GM23248 (cell line): ENCODE measurements around the gene WWTR1. TPM values are rescaled to one million over a fixed set of nuclear protein-coding genes. Genes with fewer than 3 reads are reported as not detected.
A peak's percentile ranks its signal among the peaks of the same experiment; 100 is the strongest.

Source experiments
- DNase-seq: peaks from one replicate; pipeline ENCODE4 v3.0.0-alpha.2; 2015
- H2AFZ ChIP-seq: fragments of 200-600 bp; sonication (generic); 2 replicates; pipeline ENCODE4 v1.6.1; 2016; ENCODE audit warnings: antibody characterized with exemption
- H3F3A ChIP-seq: fragments of 200-600 bp; sonication (generic); 2 replicates; pipeline ENCODE4 v1.6.1; 2016; ENCODE audit warnings: mild to moderate bottlenecking, antibody characterized with exemption, mixed run types; ENCODE audit not compliant: insufficient read depth
- H3K27ac ChIP-seq: fragments of 200-600 bp; sonication (generic); 2 replicates; pipeline ENCODE4 v1.5.1; 2016; ENCODE audit warnings: mild to moderate bottlenecking
- H3K27me3 ChIP-seq: fragments of 200-600 bp; sonication (generic); replicated peaks from 2 replicates; pipeline ENCODE4 v1.6.1; 2016; ENCODE audit warnings: mild to moderate bottlenecking; ENCODE audit not compliant: insufficient read depth
- H3K36me3 ChIP-seq: fragments of 200-600 bp; sonication (generic); 2 replicates; pipeline ENCODE4 v1.6.1; 2016; ENCODE audit warnings: low read depth, mild to moderate bottlenecking
- H3K4me1 ChIP-seq: fragments of 200-600 bp; sonication (generic); 2 replicates; pipeline ENCODE4 v1.6.1; 2016; ENCODE audit warnings: mild to moderate bottlenecking; ENCODE audit not compliant: insufficient read depth
- H3K4me2 ChIP-seq: fragments of 200-600 bp; sonication (generic); one replicate; pipeline ENCODE4 v1.6.1; 2016; ENCODE audit warnings: mild to moderate bottlenecking; ENCODE audit not compliant: unreplicated experiment
- H3K4me3 ChIP-seq: fragments of 200-600 bp; sonication (generic); 2 replicates; pipeline ENCODE4 v1.5.1; 2016; ENCODE audit warnings: mild to moderate bottlenecking
- H3K79me2 ChIP-seq: fragments of 200-600 bp; sonication (generic); 2 replicates; pipeline ENCODE4 v1.6.1; 2016; ENCODE audit warnings: mild to moderate bottlenecking; ENCODE audit not compliant: insufficient read depth
- H3K9ac ChIP-seq: fragments of 200-600 bp; sonication (generic); 2 replicates; pipeline ENCODE4 v1.6.1; 2016; ENCODE audit warnings: mild to moderate bottlenecking
- H3K9me2 ChIP-seq: fragments of 200-600 bp; sonication (generic); 2 replicates; pipeline ENCODE4 v1.6.1; 2016; ENCODE audit warnings: mixed run types, mild to moderate bottlenecking, moderate library complexity; ENCODE audit not compliant: insufficient read depth
- H3K9me3 ChIP-seq: fragments of 200-600 bp; sonication (generic); one replicate; pipeline ENCODE4 v1.6.1; 2017; ENCODE audit warnings: low read depth
- H4K20me1 ChIP-seq: fragments of 200-600 bp; sonication (generic); 2 replicates; pipeline ENCODE4 v1.6.0; 2016; ENCODE audit not compliant: insufficient read depth
- EZH2 ChIP-seq: fragments of 200-600 bp; sonication (generic); IDR thresholded peaks from 2 replicates; pipeline ENCODE4 v1.6.1; 2018; ENCODE audit warnings: antibody characterized with exemption, mild to moderate bottlenecking; ENCODE audit not compliant: insufficient read depth, poor library complexity, severe bottlenecking
- EZH2phosphoT487 ChIP-seq: fragments of 200-600 bp; sonication (generic); IDR thresholded peaks from 2 replicates; pipeline ENCODE4 v1.6.1; 2018; ENCODE audit warnings: antibody characterized with exemption, moderate library complexity, mild to moderate bottlenecking, low read depth; ENCODE audit not compliant: insufficient read depth
- WGBS, 2 experiments: methylation state at CpG; one replicate each; pipeline ENCODE4 v1.1.6; 2015 to 2017; ENCODE audit warnings: low lambda C conversion rate in 2 of 2, low coverage in 1 of 2; ENCODE audit errors: missing lambda C conversion rate in 2 of 2; 5-methylcytosine and 5-hydroxymethylcytosine counted together
- in situ Hi-C: fragments of 300-500 bp; cut with MboI; formaldehyde crosslinking; loops from 2 replicates; pipeline ENCODE4 v1.15.0; 2020
- polyA plus RNA-seq: library from polyadenylated mRNA; unstranded; fragments of >200 nt; fragmentation: Nextera tagmentation; extraction: Ambion mirVana; gene quantifications from 2 replicates; pipeline ENCODE4 v1.2.1, GENCODE V29; 2016
- total RNA-seq: library from RNA; depleted of rRNA; stranded (reverse); fragments of >200 nt; shearing (Covaris generic); gene quantifications from 2 replicates; pipeline ENCODE4 v1.2.3, GENCODE V29; 2014

WWTR1 gene
- total and polyA plus RNA-seq, 2 experiments from 2014 or later = 53.3 to 75.7 TPM

DNA sequence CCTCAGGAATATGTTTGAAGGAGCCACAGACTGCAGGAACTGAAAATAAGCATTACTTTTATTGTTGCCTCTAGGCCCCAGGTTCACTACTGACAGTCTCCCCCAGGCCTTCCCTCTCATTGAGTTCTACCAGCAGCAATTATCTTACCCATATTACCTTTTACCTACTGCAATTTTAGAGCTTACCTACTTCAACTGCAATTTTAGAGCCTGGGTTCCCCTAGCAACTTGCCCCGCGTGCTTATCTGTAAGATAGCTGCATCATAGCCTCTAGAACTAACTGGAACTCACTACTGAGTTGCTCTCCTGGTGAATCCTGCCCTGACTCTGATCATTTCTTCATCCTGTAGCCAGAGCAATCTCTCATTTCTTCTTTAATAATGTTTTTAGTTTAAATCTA lies 29.2 kb upstream of the WWTR1 start:
- no peaks in the 10 kb centered on the region for H3K79me2 ChIP-seq
- H3K4me3 ChIP-seq = no peak overlapping the region
- in situ Hi-C loops = no loop called here
- TF ChIP-seq EZH2phosphoT487 (no peak), EZH2 (no peak)
- no peaks in the 10 kb centered on the region for H3K9me2 ChIP-seq
- no peak overlapping the region for H2AFZ ChIP-seq
- H3K4me2 ChIP-seq = no peak overlapping the region
- H3K9me3 ChIP-seq = no peaks in the 10 kb centered on the region
- no peaks in the 10 kb centered on the region for H3K36me3 ChIP-seq
- WGBS, 2 experiments = 74 to 79% methylated on average over 2 of the region's 2 CpGs
- no peaks in the 10 kb centered on the region for H4K20me1 ChIP-seq
- H3K9ac ChIP-seq = no peak overlapping the region
- no peak overlapping the region for H3K27ac ChIP-seq
- H3F3A ChIP-seq = no peaks in the 10 kb centered on the region
- H3K4me1 ChIP-seq = no peaks in the 10 kb centered on the region
- no peak for DNase-seq
- no peaks in the 10 kb centered on the region for H3K27me3 ChIP-seq

DNA sequence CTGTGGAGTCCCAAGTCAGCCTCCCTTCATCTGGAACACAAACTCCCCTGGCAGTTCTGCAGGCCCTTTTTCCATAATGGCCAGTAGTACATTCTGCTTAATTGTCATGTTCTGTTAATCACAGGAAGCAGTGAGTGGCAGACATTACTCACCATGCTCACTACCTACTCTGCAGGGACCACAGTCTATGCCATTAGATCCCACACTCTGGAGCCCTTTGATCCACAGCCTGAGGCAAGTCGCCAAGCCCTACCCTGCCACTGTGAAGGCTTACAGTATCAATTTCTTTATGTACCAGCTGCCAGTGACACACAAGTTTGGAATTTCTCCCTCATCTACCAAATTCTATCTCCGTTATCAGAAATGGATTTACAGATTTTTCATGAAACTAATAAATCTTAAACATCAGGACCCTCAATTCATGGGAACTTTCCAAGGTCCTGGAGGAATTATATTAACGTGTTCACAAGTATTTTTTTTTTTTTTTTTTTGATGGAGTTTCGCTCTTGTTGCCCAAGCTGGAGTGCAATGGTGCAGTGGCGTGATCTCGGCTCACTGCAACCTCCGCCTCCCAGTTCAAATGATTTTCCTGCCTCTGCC lies 20.6 kb upstream of the WWTR1 start:
- H3K4me2 ChIP-seq = no peak overlapping the region
- H3K9ac ChIP-seq = no peak overlapping the region
- H3K4me3 ChIP-seq = no peak overlapping the region
- no peaks in the 10 kb centered on the region for H4K20me1 ChIP-seq
- no peak for DNase-seq
- peaks cover 4% of the 10 kb centered on the region for H3K4me1 ChIP-seq
- no peaks in the 10 kb centered on the region for H3F3A ChIP-seq
- 92 to 93% methylated on average over 7 of the region's 7 CpGs for WGBS, 2 experiments
- H3K9me2 ChIP-seq = no peaks in the 10 kb centered on the region
- H3K36me3 ChIP-seq = no peaks in the 10 kb centered on the region
- TF ChIP-seq EZH2phosphoT487 (no peak), EZH2 (no peak)
- H3K27me3 ChIP-seq = no peaks in the 10 kb centered on the region
- in situ Hi-C loops = no loop called here
- no peaks in the 10 kb centered on the region for H3K9me3 ChIP-seq
- no peak overlapping the region for H3K27ac ChIP-seq
- H2AFZ ChIP-seq = no peak overlapping the region
- H3K79me2 ChIP-seq = no peaks in the 10 kb centered on the region

DNA sequence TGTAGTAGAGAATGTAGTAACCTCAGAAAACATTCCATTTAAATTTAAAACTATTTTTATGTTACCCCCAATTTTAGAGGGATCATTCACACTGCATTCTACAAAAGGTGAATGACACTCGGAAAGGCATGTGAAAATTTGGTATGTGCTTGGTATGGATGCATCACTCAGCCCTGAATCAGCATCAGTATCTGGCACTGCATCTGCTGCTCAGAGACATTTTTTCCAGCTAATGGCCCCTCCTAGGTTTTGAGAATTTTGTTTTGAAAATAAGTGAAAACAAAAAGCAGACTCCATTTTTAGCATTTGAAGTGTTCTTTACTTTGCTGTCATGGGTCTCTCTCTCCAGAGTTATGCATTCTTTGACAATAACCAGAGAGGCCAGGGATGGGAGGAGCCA lies 15.6 kb upstream of the WWTR1 start:
- Histone ChIP-seq H3F3A (no peaks in the 10 kb centered on the region), H3K79me2 (no peaks in the 10 kb centered on the region), H4K20me1 (no peaks in the 10 kb centered on the region), H3K36me3 (no peaks in the 10 kb centered on the region), H3K4me1 (peaks cover 10% of the 10 kb centered on the region), H3K4me3 (no peak overlapping the region), H3K9ac (peak overlapping the region; percentile 42; the same call in 1 of the 2 replicates), H3K27ac (peak overlapping the region; percentile 41), H3K9me3 (no peaks in the 10 kb centered on the region), H3K9me2 (no peaks in the 10 kb centered on the region), H3K27me3 (no peaks in the 10 kb centered on the region), H3K4me2 (peak overlapping the region; percentile 32), H2AFZ (peak overlapping the region; percentile 70)
- 6 to 13% methylated on average over 1 of the region's 1 CpG for WGBS, 2 experiments
- in situ Hi-C loops = no loop called here
- DNase-seq = peak; percentile 83
- TF ChIP-seq EZH2phosphoT487 = no peak
- no peak for TF ChIP-seq EZH2

DNA sequence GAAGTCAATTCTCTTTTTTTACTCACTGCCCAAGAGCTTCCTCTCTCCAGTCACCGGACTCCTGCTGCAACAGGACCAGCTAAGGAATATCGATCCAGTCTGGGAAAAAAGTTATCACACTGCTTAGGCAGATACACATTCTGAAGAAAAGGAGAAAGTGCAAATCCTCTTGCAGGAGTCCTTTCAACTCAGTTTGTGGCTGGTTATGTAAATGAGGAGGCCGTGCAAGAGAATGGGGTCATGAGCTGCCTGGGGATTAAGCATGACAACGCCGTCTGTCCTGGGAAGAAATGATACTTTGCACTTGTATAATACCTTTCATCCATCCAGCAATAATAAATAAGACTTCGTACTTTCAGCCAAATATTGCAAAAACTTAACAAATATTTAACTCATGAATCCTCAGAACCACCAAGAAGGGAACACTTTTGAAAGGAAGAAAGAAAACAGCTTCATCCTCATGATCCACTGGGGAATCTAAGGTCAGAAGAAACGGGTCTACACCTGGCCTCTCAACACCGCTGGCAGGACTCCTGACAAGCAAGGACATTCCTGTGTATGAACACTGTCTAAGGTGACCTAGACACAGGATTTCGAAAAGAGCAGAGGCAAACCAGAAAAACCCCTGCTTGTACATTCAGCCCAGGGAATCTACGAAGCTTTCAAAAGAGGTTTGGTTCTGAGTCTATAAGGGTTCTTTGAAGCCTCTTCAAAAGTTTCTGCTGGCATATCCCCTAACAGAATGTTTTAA lies 13.1 kb upstream of the WWTR1 start:
- in situ Hi-C loops = no loop called here
- H3K27ac ChIP-seq = no peak overlapping the region
- TF ChIP-seq EZH2 = no peak
- no peak for TF ChIP-seq EZH2phosphoT487
- no peaks in the 10 kb centered on the region for H3K36me3 ChIP-seq
- H4K20me1 ChIP-seq = no peaks in the 10 kb centered on the region
- 62 to 66% methylated on average over 10 of the region's 10 CpGs for WGBS, 2 experiments
- peaks cover 14% of the 10 kb centered on the region for H3K4me1 ChIP-seq
- no peaks in the 10 kb centered on the region for H3K9me3 ChIP-seq
- H3K79me2 ChIP-seq = no peaks in the 10 kb centered on the region
- H3K9ac ChIP-seq = no peak overlapping the region
- H3K4me2 ChIP-seq = no peak overlapping the region
- no peaks in the 10 kb centered on the region for H3K9me2 ChIP-seq
- no peak overlapping the region for H2AFZ ChIP-seq
- no peak overlapping the region for H3K4me3 ChIP-seq
- H3K27me3 ChIP-seq = no peaks in the 10 kb centered on the region
- no peak for DNase-seq
- H3F3A ChIP-seq = no peaks in the 10 kb centered on the region
